MCF 10A (cell line): ENCODE measurements around the gene RADX. TPM values are rescaled to one million over a fixed set of nuclear protein-coding genes. Genes with fewer than 3 reads are reported as not detected.

Experiments
- BruUV-seq: library from RNA; stranded (reverse); fragments of 400-500 nt; replicated peaks from 2 replicates; lab custom pipeline; 2021; lab: Mats Ljungman, UMichigan
- CTCF ChIA-PET: fragments of 300-600 bp; sonication (Branson Sonifier 250); formaldehyde crosslinking; extraction: SDS; loops from one replicate; lab custom pipeline; 2021; ENCODE audit warnings: antibody characterized with exemption, inconsistent platforms; lab: Yijun Ruan, JAX
- POLR2A ChIA-PET: fragments of 300-600, 350-650 bp; sonication (Branson Sonifier 250); formaldehyde crosslinking; extraction: SDS; loops from one replicate; lab custom pipeline; 2020; ENCODE audit warnings: antibody characterized with exemption, inconsistent platforms; lab: Yijun Ruan, JAX
- DNase-seq: peaks from one replicate; pipeline ENCODE4 v3.0.0-alpha.2; 2018; ENCODE audit not compliant: unreplicated experiment
- H3K27ac Mint-ChIP-seq: one replicate; pipeline ENCODE4 v1.8.0; 2022; ENCODE audit warnings: mild to moderate bottlenecking, low read depth, mixed read lengths; ENCODE audit not compliant: unreplicated experiment
- H3K27me3 Mint-ChIP-seq: one replicate; pipeline ENCODE4 v1.8.0; 2022; ENCODE audit warnings: mixed read lengths; ENCODE audit not compliant: insufficient read depth, unreplicated experiment
- H3K36me3 Mint-ChIP-seq: one replicate; pipeline ENCODE4 v1.8.0; 2022; ENCODE audit warnings: mild to moderate bottlenecking, moderate library complexity, mixed read lengths; ENCODE audit not compliant: insufficient read depth, unreplicated experiment
- H3K4me1 Mint-ChIP-seq: one replicate; pipeline ENCODE4 v1.8.0; 2022; ENCODE audit warnings: mixed read lengths; ENCODE audit not compliant: insufficient read depth, unreplicated experiment
- H3K4me3 Mint-ChIP-seq: one replicate; pipeline ENCODE4 v1.8.0; 2022; ENCODE audit warnings: mild to moderate bottlenecking, moderate library complexity, mixed read lengths; ENCODE audit not compliant: unreplicated experiment
- H3K9me3 Mint-ChIP-seq: one replicate; pipeline ENCODE4 v1.8.0; 2022; ENCODE audit warnings: mixed read lengths; ENCODE audit not compliant: unreplicated experiment
- intact Hi-C: fragments of 100-400 bp; cut with micrococcal nuclease; formaldehyde crosslinking; loops from 2 replicates; pipeline ENCODE4 v1.14.1; 2022
- total RNA-seq: library from RNA; stranded (reverse); gene quantifications from 2 replicates; pipeline ENCODE4 v1.2.3, GENCODE V29; 2022
- TF ChIP-seq, protein P1 (sequence below): fragments of 200-600 bp; IDR thresholded peaks from one replicate; pipeline ENCODE4 v1.8.0; 2022; ENCODE audit warnings: antibody characterized with exemption, mild to moderate bottlenecking; ENCODE audit not compliant: unreplicated experiment

The RADX gene
- total RNA-seq, 1 experiment from 2014 or later, result 2.2 TPM

- Mint-ChIP-seq H3K27ac (no peak overlapping the region), H3K27me3 (peaks cover 50% of the 10 kb centered on the region), H3K4me3 (no peak overlapping the region), H3K36me3 (no peaks in the 10 kb centered on the region), H3K4me1 (peaks cover 6% of the 10 kb centered on the region), H3K9me3 (no peaks in the 10 kb centered on the region)
- no TSS peak for BruUV-seq
- ChIA-PET CTCF (no interaction called here), POLR2A (no interaction called here)
- intact Hi-C loops, result loop anchor here (10.0 kb wide), 1 partner anchor 57 kb away; no protein-coding TSS in a partner anchor
- DNase-seq, result no peak
- TF ChIP-seq, protein P1, sequence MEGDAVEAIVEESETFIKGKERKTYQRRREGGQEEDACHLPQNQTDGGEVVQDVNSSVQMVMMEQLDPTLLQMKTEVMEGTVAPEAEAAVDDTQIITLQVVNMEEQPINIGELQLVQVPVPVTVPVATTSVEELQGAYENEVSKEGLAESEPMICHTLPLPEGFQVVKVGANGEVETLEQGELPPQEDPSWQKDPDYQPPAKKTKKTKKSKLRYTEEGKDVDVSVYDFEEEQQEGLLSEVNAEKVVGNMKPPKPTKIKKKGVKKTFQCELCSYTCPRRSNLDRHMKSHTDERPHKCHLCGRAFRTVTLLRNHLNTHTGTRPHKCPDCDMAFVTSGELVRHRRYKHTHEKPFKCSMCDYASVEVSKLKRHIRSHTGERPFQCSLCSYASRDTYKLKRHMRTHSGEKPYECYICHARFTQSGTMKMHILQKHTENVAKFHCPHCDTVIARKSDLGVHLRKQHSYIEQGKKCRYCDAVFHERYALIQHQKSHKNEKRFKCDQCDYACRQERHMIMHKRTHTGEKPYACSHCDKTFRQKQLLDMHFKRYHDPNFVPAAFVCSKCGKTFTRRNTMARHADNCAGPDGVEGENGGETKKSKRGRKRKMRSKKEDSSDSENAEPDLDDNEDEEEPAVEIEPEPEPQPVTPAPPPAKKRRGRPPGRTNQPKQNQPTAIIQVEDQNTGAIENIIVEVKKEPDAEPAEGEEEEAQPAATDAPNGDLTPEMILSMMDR, result no peak
Observed at GRCh38 chrX:106608016-106608415, 3.8 kb upstream of the RADX start.

DNA sequence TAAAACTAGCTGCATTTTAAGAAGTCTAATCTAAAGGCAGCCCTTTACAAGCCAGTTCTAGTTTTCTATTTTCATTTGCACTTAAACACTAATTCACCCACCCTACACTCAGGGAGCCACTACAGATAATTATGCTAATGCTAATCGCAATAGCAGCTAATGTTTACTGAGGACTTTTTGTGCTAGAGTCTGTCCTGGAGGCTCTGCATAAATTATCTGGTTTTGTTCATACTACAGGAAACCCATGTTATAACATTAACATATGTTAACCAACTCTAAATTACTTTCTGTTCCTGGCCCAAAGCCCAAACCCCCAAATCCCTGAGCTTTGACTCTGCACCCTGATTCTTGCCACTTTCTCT is 480 bp upstream of the RADX start:
- Mint-ChIP-seq H3K4me3 (peak overlapping the region; percentile 89), H3K27me3 (peaks cover 72% of the 10 kb centered on the region), H3K27ac (peak overlapping the region; percentile 85), H3K4me1 (peaks cover 6% of the 10 kb centered on the region), H3K36me3 (no peaks in the 10 kb centered on the region), H3K9me3 (no peaks in the 10 kb centered on the region)
- TF ChIP-seq, protein P1, result no peak
- intact Hi-C loops, result loop anchor here (5.0 kb wide), 1 partner anchor 191 kb away; the partner anchor contains the start of gene TBC1D8B
- ChIA-PET POLR2A (interaction anchor here (0.6 to 2.6 kb wide), 5 partner anchors 11 to 194 kb away, joined by 3 to 12 read pairs (median 4); no protein-coding TSS in a partner anchor), CTCF (interaction anchor here (1.1 to 1.9 kb wide), 2 partner anchors 129 to 1121 kb away, joined by 3 to 10 read pairs; no protein-coding TSS in a partner anchor)
- BruUV-seq, result no TSS peak
- DNase-seq, result no peak

DNA sequence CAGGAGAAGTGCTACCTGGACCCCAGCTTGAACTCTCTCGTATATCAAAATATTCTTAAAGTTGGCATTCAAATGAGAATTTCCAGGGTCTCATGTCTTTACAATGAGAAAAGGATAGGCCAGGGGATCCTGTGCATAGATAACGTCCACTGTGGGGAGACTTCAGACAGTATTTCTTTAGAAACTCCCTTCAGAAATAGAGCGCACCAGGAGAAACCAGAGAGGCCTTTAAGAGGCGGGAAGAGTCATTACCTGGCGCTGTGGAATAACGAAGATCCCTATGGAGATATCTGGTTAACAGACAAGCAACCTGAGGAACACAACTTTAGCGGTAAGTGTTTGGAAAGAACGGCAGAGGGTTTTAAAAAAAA is 600 bp downstream of the RADX start:
- H3K4me3 Mint-ChIP-seq, result peak overlapping the region; percentile 89
- DNase-seq, result peak; percentile 31
- peaks cover 6% of the 10 kb centered on the region for H3K4me1 Mint-ChIP-seq
- CTCF ChIA-PET, result interaction anchor here (0.6 to 1.9 kb wide), 4 partner anchors 11 to 544 kb away, joined by 3 to 10 read pairs (median 4); no protein-coding TSS in a partner anchor
- intact Hi-C loops, result loop anchor here (5.0 kb wide), 1 partner anchor 190 kb away; the partner anchor contains the start of gene TBC1D8B
- TF ChIP-seq, protein P1, result no peak
- BruUV-seq, result no TSS peak
- peak overlapping the region; percentile 85 for H3K27ac Mint-ChIP-seq
- H3K9me3 Mint-ChIP-seq, result no peaks in the 10 kb centered on the region
- no peaks in the 10 kb centered on the region for H3K36me3 Mint-ChIP-seq
- peaks cover 78% of the 10 kb centered on the region for H3K27me3 Mint-ChIP-seq
- POLR2A ChIA-PET, result interaction anchor here (1.0 to 2.6 kb wide), 6 partner anchors 10 to 168 kb away, joined by 3 to 12 read pairs (median 4); partner anchors contain the start of gene RNF128

GRCh38 chrX:106613277-106613676 is 1.5 kb downstream of the RADX start:
- DNase-seq, result no peak
- peaks cover 71% of the 10 kb centered on the region for H3K27me3 Mint-ChIP-seq
- CTCF ChIA-PET, result interaction anchor here (0.7 to 1.0 kb wide), 3 partner anchors 114 to 198 kb away, joined by 3 to 4 read pairs (median 4); no protein-coding TSS in a partner anchor
- H3K27ac Mint-ChIP-seq, result no peak overlapping the region
- POLR2A ChIA-PET, result interaction anchor here (1.0 to 2.6 kb wide), 3 partner anchors 25 to 167 kb away, joined by 4 to 12 read pairs (median 5); no protein-coding TSS in a partner anchor
- H3K9me3 Mint-ChIP-seq, result no peaks in the 10 kb centered on the region
- no peak overlapping the region for H3K4me3 Mint-ChIP-seq
- TF ChIP-seq, protein P1, result no peak
- no peaks in the 10 kb centered on the region for H3K36me3 Mint-ChIP-seq
- intact Hi-C loops, result loop anchor here (5.0 kb wide), 1 partner anchor 189 kb away; the partner anchor contains the start of gene TBC1D8B
- H3K4me1 Mint-ChIP-seq, result peaks cover 6% of the 10 kb centered on the region
- BruUV-seq, result no TSS peak
